GM12878 (cell line): ENCODE measurements around the gene ZNF669. TPM values are rescaled to one million over a fixed set of nuclear protein-coding genes. Genes with fewer than 3 reads are reported as not detected.

Experiments
- ATAC-seq: fragments of 200-7000 bp; cut with Tn5 transposase; 3 replicates; pipeline ENCODE4 v1.9.1; 2020; ENCODE audit warnings: mild to moderate bottlenecking, moderate library complexity
- BruUV-seq: library from RNA; stranded (reverse); fragments of 400-500 nt; replicated peaks from 2 replicates; lab custom pipeline; 2021; lab: Mats Ljungman, UMichigan
- CTCF ChIA-PET: fragments of 300-600 bp; sonication (Branson Sonifier 250); formaldehyde crosslinking; extraction: SDS; loops from one replicate; lab custom pipeline; 2021; ENCODE audit warnings: inconsistent platforms; lab: Yijun Ruan, JAX
- POLR2A ChIA-PET: fragments of 350-600 bp; formaldehyde crosslinking; extraction: SDS; loops from one replicate; lab custom pipeline; 2021; ENCODE audit warnings: inconsistent platforms; lab: Charles Lee
- RAD21 ChIA-PET: fragments of 300-600 bp; sonication (Branson Sonifier 250); formaldehyde crosslinking; loops from one replicate; lab custom pipeline; 2023; ENCODE audit warnings: antibody characterized with exemption; ENCODE audit not compliant: unreplicated experiment; lab: Charles Lee
- SMC1A ChIA-PET: fragments of 300-600 bp; sonication (Branson Sonifier 250); formaldehyde crosslinking; loops from one replicate; lab custom pipeline; 2023; ENCODE audit not compliant: unreplicated experiment, uncharacterized antibody; lab: Charles Lee
- DNase-seq: peaks from one replicate; pipeline ENCODE4 v3.0.0-alpha.2; 2011; ENCODE audit warnings: low read depth, low spot score
- FAIRE-seq: peaks from 3 replicates; lab custom pipeline; 2011; peaks lifted over from hg19 to GRCh38; lab: Jason Lieb, UNC
- H2AFZ ChIP-seq: 2 replicates; pipeline ENCODE4 v1.6.0; 2011; ENCODE audit warnings: low read depth, low read length, control low read depth; ENCODE audit not compliant: control insufficient read depth
- H3K27ac ChIP-seq: 2 replicates; pipeline ENCODE4 v1.5.1; 2011; ENCODE audit warnings: control low read depth; ENCODE audit not compliant: control insufficient read depth, insufficient read depth
- H3K27me3 ChIP-seq, 2 experiments: replicated peaks in 1 of 2; 2 replicates each; pipeline versions ENCODE4 v1.6.0 to v1.6.1; 2011; ENCODE audit warnings: low read length in 1 of 2; ENCODE audit not compliant: control insufficient read depth in 2 of 2, insufficient read depth in 2 of 2
- H3K36me3 ChIP-seq, 2 experiments: 2 replicates each; pipeline ENCODE4 v1.5.1; 2011; ENCODE audit warnings: low read length in 1 of 2; ENCODE audit not compliant: control insufficient read depth in 2 of 2, insufficient read depth in 2 of 2
- H3K4me1 ChIP-seq: 2 replicates; pipeline ENCODE4 v1.6.1; 2011; ENCODE audit warnings: mild to moderate bottlenecking, low read length, moderate library complexity, mixed read lengths; ENCODE audit not compliant: control insufficient read depth, insufficient read depth
- H3K4me2 ChIP-seq: 2 replicates; pipeline ENCODE4 v1.6.0; 2011; ENCODE audit warnings: control low read depth; ENCODE audit not compliant: control insufficient read depth, insufficient read depth
- H3K4me3 ChIP-seq: fragments of 200-600 bp; sonication (generic); 2 replicates; pipeline ENCODE4 v1.5.1; 2016
- H3K79me2 ChIP-seq: 2 replicates; pipeline ENCODE4 v1.6.0; 2011; ENCODE audit warnings: low read length; ENCODE audit not compliant: control insufficient read depth, insufficient read depth
- H3K9ac ChIP-seq: 2 replicates; pipeline ENCODE4 v1.8.0; 2011; ENCODE audit warnings: low read length, control low read depth, mixed read lengths; ENCODE audit not compliant: control insufficient read depth, insufficient read depth
- H3K9me3 ChIP-seq: replicated peaks from 3 replicates; pipeline ENCODE4 v1.5.1; 2011; ENCODE audit warnings: mild to moderate bottlenecking, low read length; ENCODE audit not compliant: control insufficient read depth, insufficient read depth
- H4K20me1 ChIP-seq: 2 replicates; pipeline ENCODE4 v1.6.0; 2011; ENCODE audit not compliant: control insufficient read depth, insufficient read depth
- BACH1 ChIP-seq: fragments of 450-650 bp; IDR thresholded peaks from 2 replicates; pipeline ENCODE4 v1.6.1; 2017; ENCODE audit warnings: mild to moderate bottlenecking, borderline replicate concordance
- CBFB ChIP-seq: IDR thresholded peaks from 2 replicates; pipeline ENCODE4 v1.6.1; 2016; ENCODE audit warnings: antibody characterized with exemption, low read depth
- CHD1 ChIP-seq: IDR thresholded peaks from 2 replicates; pipeline ENCODE4 v1.6.1; 2012; ENCODE audit warnings: low read depth, low read length, improper control_type of control experiment
- JUND ChIP-seq: IDR thresholded peaks from 2 replicates; pipeline ENCODE4 v1.6.1; 2012; ENCODE audit warnings: low read depth, mild to moderate bottlenecking, low read length, improper control_type of control experiment, moderate library complexity
- NR2C2 ChIP-seq: IDR thresholded peaks from 2 replicates; pipeline ENCODE4 v1.6.1; 2011; ENCODE audit warnings: borderline replicate concordance, low read depth; ENCODE audit not compliant: control insufficient read depth, insufficient read length
- SUZ12 ChIP-seq: fragments of 200-600 bp; sonication (generic); IDR thresholded peaks from one replicate; pipeline ENCODE4 v1.6.1; 2018; ENCODE audit warnings: antibody characterized with exemption, mild to moderate bottlenecking; ENCODE audit not compliant: unreplicated experiment
- ZNF217 ChIP-seq: fragments of 450-650 bp; IDR thresholded peaks from 2 replicates; pipeline ENCODE4 v1.6.1; 2017; ENCODE audit warnings: antibody characterized with exemption, mild to moderate bottlenecking
- WGBS: methylation state at CpG from one replicate; pipeline ENCODE4 v1.1.6; 2016; ENCODE audit warnings: low lambda C conversion rate; ENCODE audit not compliant: insufficient replicate concordance, insufficient coverage; ENCODE audit errors: missing lambda C conversion rate; 5-methylcytosine and 5-hydroxymethylcytosine counted together
- in situ Hi-C: fragments of 300-500 bp; cut with MboI; formaldehyde crosslinking; loops from 9 replicates; pipeline ENCODE4 v1.14.3; 2018; ENCODE audit warnings: mixed read lengths
- intact Hi-C: fragments of 100-400 bp; cut with micrococcal nuclease; formaldehyde crosslinking; loops from one replicate; pipeline ENCODE4 v1.14.2; 2022; ENCODE audit not compliant: unreplicated experiment
- polyA plus RNA-seq, 11 experiments: library from polyadenylated mRNA; depleted of rRNA in 4 of 11; unstranded in 6 of 11; stranded (reverse) in 5 of 11; fragments of >200 nt; fragmentation: Nextera tagmentation in 4 of 11; fragmentation: Illumina TruSeq in 1 of 11; extraction: Ambion mirVana in 4 of 11; extraction: Trizol in 1 of 11; gene quantifications; 1 replicate in 1 of 11; 2 replicates in 10 of 11; pipeline versions ENCODE4 v1.2.1 to v1.2.3, GENCODE V29; 2011 to 2016; ENCODE audit warnings: inconsistent platforms in 2 of 11, missing spikeins in 2 of 11, low read depth in 1 of 11
- total RNA-seq, 4 experiments: library from RNA; depleted of rRNA in 3 of 4; stranded (reverse); fragments of >200 nt in 3 of 4; fragmentation: Illumina TruSeq in 1 of 4; extraction: Trizol in 1 of 4; gene quantifications; 2 replicates each; pipeline versions ENCODE4 v1.2.1 to v1.2.3, GENCODE V29; 2013 to 2021
- TF ChIP-seq, protein P1 (sequence below): fragments of 450-650 bp; IDR thresholded peaks from 2 replicates; pipeline ENCODE4 v1.6.1; 2016; ENCODE audit warnings: mild to moderate bottlenecking, moderate library complexity, borderline replicate concordance
- TF ChIP-seq, protein P2 (sequence below): IDR thresholded peaks from 2 replicates; pipeline ENCODE4 v1.6.1; 2012; ENCODE audit warnings: low read depth, low read length, improper control_type of control experiment
- TF ChIP-seq, protein P3 (sequence below): fragments of 450-650 bp; IDR thresholded peaks from 2 replicates; pipeline ENCODE4 v1.6.1; 2017; ENCODE audit warnings: borderline replicate concordance

ZNF669 gene
- total and polyA plus RNA-seq, 10 of the 15 experiments (the other 5 are each of a cell fraction or from before 2014, with no cell fraction given) = 4.8 to 11.1 (median 5.8) TPM

DNA sequence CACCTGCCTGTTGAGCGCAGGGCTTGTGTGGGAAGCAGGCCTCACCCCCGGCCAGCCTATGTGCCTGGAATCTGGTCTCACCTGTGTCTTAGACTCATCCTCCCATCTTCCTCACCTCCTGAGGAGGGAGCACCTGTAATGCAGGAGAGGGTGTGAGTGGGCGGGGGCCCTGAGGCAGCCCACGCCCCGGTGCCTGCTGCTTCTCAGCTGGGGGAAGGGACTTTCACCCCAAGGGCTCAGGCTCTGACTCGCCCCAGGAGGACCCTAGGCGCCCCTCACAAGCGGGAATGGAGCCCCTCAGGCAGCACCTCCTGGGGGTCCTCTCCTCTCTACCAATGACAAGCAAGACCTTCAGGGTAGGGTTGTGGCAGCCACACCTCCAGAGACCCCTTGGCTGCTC, 18.8 kb downstream of the ZNF669 start:
- FAIRE-seq = no peak
- SMC1A ChIA-PET = no interaction called here
- DNase-seq = no peak
- RAD21 ChIA-PET = no interaction called here
- H3K4me2 ChIP-seq = no peak overlapping the region
- BruUV-seq = no TSS peak
- intact Hi-C loops (no loop called here), in situ Hi-C loops (no loop called here)
- no peak overlapping the region for H3K4me3 ChIP-seq
- no peak overlapping the region for H3K27ac ChIP-seq
- no peak overlapping the region for H2AFZ ChIP-seq
- H4K20me1 ChIP-seq = no peaks in the 10 kb centered on the region
- H3K79me2 ChIP-seq = no peaks in the 10 kb centered on the region
- H3K9ac ChIP-seq = no peak overlapping the region
- ATAC-seq = no peak
- CTCF ChIA-PET = no interaction called here
- 63% methylated on average over 8 of the region's 8 CpGs for WGBS
- TF ChIP-seq CHD1 (no peak), SUZ12 (no peak)
- no peaks in the 10 kb centered on the region for H3K4me1 ChIP-seq
- H3K9me3 ChIP-seq = peaks cover 3% of the 10 kb centered on the region; the same call in 2 of the 3 replicates
- POLR2A ChIA-PET = no interaction called here
- no peaks in the 10 kb centered on the region for H3K36me3 ChIP-seq
- no peaks in the 10 kb centered on the region for H3K27me3 ChIP-seq

DNA sequence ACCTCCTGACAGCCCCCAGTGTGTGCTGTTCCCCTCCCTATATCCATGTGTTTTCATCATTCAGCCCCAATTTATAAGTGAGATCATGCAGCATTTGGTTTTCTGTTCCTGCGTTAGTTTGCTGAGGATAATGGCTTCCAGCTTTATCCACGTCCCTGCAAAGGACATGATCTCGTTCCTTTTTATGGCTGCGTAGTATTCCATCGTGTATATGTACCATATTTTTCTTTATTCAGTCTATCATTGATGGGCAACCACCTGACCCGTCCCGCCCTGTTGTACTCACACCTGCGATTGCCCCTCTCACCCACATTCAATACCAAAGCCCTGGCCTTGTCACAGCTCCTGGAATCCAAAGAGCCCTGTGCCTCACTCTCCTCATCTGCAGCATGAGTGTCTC, 19.4 kb downstream of the ZNF669 start:
- H3K9me3 ChIP-seq = peaks cover 3% of the 10 kb centered on the region; the same call in 2 of the 3 replicates
- no TSS peak for BruUV-seq
- H4K20me1 ChIP-seq = no peaks in the 10 kb centered on the region
- H3K4me2 ChIP-seq = no peak overlapping the region
- ChIA-PET RAD21 (no interaction called here), POLR2A (no interaction called here), SMC1A (no interaction called here), CTCF (no interaction called here)
- intact Hi-C loops = no loop called here
- no peak overlapping the region for H3K4me3 ChIP-seq
- H3K27ac ChIP-seq = no peak overlapping the region
- FAIRE-seq (no peak), DNase-seq (no peak), ATAC-seq (no peak)
- 40% methylated on average over 8 of the region's 8 CpGs for WGBS
- H3K79me2 ChIP-seq = no peaks in the 10 kb centered on the region
- in situ Hi-C loops = no loop called here
- H2AFZ ChIP-seq = no peak overlapping the region
- H3K4me1 ChIP-seq = no peaks in the 10 kb centered on the region
- no peaks in the 10 kb centered on the region for H3K27me3 ChIP-seq
- no peaks in the 10 kb centered on the region for H3K36me3 ChIP-seq
- TF ChIP-seq JUND (no peak), NR2C2 (no peak), CBFB (no peak), BACH1 (no peak), ZNF217 (no peak)
- TF ChIP-seq, protein P1, sequence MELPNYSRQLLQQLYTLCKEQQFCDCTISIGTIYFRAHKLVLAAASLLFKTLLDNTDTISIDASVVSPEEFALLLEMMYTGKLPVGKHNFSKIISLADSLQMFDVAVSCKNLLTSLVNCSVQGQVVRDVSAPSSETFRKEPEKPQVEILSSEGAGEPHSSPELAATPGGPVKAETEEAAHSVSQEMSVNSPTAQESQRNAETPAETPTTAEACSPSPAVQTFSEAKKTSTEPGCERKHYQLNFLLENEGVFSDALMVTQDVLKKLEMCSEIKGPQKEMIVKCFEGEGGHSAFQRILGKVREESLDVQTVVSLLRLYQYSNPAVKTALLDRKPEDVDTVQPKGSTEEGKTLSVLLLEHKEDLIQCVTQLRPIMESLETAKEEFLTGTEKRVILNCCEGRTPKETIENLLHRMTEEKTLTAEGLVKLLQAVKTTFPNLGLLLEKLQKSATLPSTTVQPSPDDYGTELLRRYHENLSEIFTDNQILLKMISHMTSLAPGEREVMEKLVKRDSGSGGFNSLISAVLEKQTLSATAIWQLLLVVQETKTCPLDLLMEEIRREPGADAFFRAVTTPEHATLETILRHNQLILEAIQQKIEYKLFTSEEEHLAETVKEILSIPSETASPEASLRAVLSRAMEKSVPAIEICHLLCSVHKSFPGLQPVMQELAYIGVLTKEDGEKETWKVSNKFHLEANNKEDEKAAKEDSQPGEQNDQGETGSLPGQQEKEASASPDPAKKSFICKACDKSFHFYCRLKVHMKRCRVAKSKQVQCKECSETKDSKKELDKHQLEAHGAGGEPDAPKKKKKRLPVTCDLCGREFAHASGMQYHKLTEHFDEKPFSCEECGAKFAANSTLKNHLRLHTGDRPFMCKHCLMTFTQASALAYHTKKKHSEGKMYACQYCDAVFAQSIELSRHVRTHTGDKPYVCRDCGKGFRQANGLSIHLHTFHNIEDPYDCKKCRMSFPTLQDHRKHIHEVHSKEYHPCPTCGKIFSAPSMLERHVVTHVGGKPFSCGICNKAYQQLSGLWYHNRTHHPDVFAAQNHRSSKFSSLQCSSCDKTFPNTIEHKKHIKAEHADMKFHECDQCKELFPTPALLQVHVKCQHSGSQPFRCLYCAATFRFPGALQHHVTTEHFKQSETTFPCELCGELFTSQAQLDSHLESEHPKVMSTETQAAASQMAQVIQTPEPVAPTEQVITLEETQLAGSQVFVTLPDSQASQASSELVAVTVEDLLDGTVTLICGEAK = no peak
- TF ChIP-seq, protein P2, sequence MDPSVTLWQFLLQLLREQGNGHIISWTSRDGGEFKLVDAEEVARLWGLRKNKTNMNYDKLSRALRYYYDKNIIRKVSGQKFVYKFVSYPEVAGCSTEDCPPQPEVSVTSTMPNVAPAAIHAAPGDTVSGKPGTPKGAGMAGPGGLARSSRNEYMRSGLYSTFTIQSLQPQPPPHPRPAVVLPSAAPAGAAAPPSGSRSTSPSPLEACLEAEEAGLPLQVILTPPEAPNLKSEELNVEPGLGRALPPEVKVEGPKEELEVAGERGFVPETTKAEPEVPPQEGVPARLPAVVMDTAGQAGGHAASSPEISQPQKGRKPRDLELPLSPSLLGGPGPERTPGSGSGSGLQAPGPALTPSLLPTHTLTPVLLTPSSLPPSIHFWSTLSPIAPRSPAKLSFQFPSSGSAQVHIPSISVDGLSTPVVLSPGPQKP = no peak
- TF ChIP-seq, protein P3, sequence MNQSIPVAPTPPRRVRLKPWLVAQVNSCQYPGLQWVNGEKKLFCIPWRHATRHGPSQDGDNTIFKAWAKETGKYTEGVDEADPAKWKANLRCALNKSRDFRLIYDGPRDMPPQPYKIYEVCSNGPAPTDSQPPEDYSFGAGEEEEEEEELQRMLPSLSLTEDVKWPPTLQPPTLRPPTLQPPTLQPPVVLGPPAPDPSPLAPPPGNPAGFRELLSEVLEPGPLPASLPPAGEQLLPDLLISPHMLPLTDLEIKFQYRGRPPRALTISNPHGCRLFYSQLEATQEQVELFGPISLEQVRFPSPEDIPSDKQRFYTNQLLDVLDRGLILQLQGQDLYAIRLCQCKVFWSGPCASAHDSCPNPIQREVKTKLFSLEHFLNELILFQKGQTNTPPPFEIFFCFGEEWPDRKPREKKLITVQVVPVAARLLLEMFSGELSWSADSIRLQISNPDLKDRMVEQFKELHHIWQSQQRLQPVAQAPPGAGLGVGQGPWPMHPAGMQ = no peak
- H3K9ac ChIP-seq = no peak overlapping the region
